Airway epithelial cell (primary cell): ENCODE data around the gene BLVRB. TPM values are rescaled to one million over a fixed set of nuclear protein-coding genes. Genes with fewer than 3 reads are reported as not detected.

Experiments
- total RNA-seq: library from RNA; depleted of rRNA; stranded (reverse); fragments of >200 nt; gene quantifications from 2 replicates; pipeline ENCODE4 v1.2.3, GENCODE V29; 2015

Gene BLVRB
- total RNA-seq, result 191 and 239 TPM in 2 replicates

GRCh38 chr19:40465557-40466218, at the start of gene BLVRB:
TSS of gene BLVRB (minus strand) at chr19:40465745. CDS start at chr19:40465688, 57 bp downstream.

GRCh38 chr19:40466985-40467734, 1.6 kb upstream of the BLVRB start, which contains the start of gene SPTBN4:
TSS of gene SPTBN4 (plus strand) at chr19:40467001. CDS start at chr19:40472622, 5,621 bp downstream.

GRCh38 chr19:40444000-40444824, 21.3 kb downstream of the BLVRB start, which contains the start of gene SERTAD3:
TSS of gene SERTAD3 (minus strand) at chr19:40444335. CDS start at chr19:40442080, 2,255 bp downstream.

GRCh38 chr19:40425450-40426287, 39.9 kb downstream of the BLVRB start, which contains the start of gene SERTAD1:
TSS of gene SERTAD1 (minus strand) at chr19:40425992. CDS start at chr19:40423546, 2,446 bp downstream.

GRCh38 chr19:40413291-40413845, 52.2 kb downstream of the BLVRB start, which contains the start of gene PRX:
TSS of gene PRX (minus strand) at chr19:40413378. CDS start at chr19:40407932, 5,446 bp downstream.

Other genes starting within 250 kb of the BLVRB start
- gene TTC9B, start 247.4 kb downstream of the BLVRB start, total RNA-seq, result not detected in 2 replicates
- gene CCNP, start 239.1 kb downstream of the BLVRB start, total RNA-seq, result not detected in 2 replicates
- gene AKT2, start 180.4 kb downstream of the BLVRB start, total RNA-seq, result 51.4 and 75.7 TPM in 2 replicates
- 5.9 and 19.9 TPM in 2 replicates for gene C19orf47, start 117.3 kb downstream of the BLVRB start, total RNA-seq
- gene PLD3, start 117.0 kb downstream of the BLVRB start, total RNA-seq, result 306 and 337 TPM in 2 replicates
- not detected in 2 replicates for gene HIPK4, start 75.6 kb downstream of the BLVRB start, total RNA-seq
- gene PRX, start 52.4 kb downstream of the BLVRB start, total RNA-seq, result 1.4 and 1.6 TPM in 2 replicates
- 33.6 and 36.6 TPM in 2 replicates for gene SERTAD1, start 39.8 kb downstream of the BLVRB start, total RNA-seq
- gene SERTAD3, start 21.4 kb downstream of the BLVRB start, total RNA-seq, result 24.3 and 27.8 TPM in 2 replicates
- gene SPTBN4, start 1.3 kb upstream of the BLVRB start, total RNA-seq, result 0.07 and 0.28 TPM in 2 replicates
- gene SHKBP1, start 111.1 kb upstream of the BLVRB start, total RNA-seq, result 82.3 and 82.8 TPM in 2 replicates
- 77.5 and 90.4 TPM in 2 replicates for gene LTBP4, start 135.6 kb upstream of the BLVRB start, total RNA-seq
- gene NUMBL, start 224.9 kb upstream of the BLVRB start, total RNA-seq, result 18.9 and 19.9 TPM in 2 replicates